Activated gamma-delta T cell treated with anti-CD3 and anti-CD28 coated beads, Interleukin-2, amount 50 U/mL, for 16 hours (primary cell): ENCODE data around the gene FAM222A.

Experiments
- DNase-seq: peaks from one replicate; pipeline ENCODE4 v3.0.0-alpha.2; 2020; ENCODE audit warnings: low read depth

Gene FAM222A

GRCh38 chr12:109738209-109738608 is 24.6 kb downstream of the FAM222A start:
- no peak for DNase-seq

GRCh38 chr12:109738878-109739665 is 25.4 kb downstream of the FAM222A start:
- DNase-seq, result no peak

- DNase-seq, result no peak
These were observed 26.4 kb downstream of the FAM222A start for GRCh38 chr12:109739747-109740693.

GRCh38 chr12:109740694-109741245 is 27.1 kb downstream of the FAM222A start:
- no peak for DNase-seq

- DNase-seq, result no peak
These were observed 27.8 kb downstream of the FAM222A start for GRCh38 chr12:109741286-109741969.

- no peak for DNase-seq
These were observed 28.5 kb downstream of the FAM222A start for GRCh38 chr12:109741970-109742703.

- no peak for DNase-seq
These were observed 29.7 kb downstream of the FAM222A start for GRCh38 chr12:109743076-109743910.

GRCh38 chr12:109744026-109744425 is 30.4 kb downstream of the FAM222A start:
- DNase-seq, result no peak

GRCh38 chr12:109744986-109745942 is 31.6 kb downstream of the FAM222A start:
- no peak for DNase-seq

- DNase-seq, result no peak
These were observed 38.8 kb downstream of the FAM222A start for GRCh38 chr12:109752117-109753053.

- DNase-seq, result no peak
These were observed 39.4 kb downstream of the FAM222A start for GRCh38 chr12:109753054-109753401.

- DNase-seq, result no peak
These were observed 40.3 kb downstream of the FAM222A start for GRCh38 chr12:109753959-109754358.

- DNase-seq, result no peak
These were observed 42.8 kb downstream of the FAM222A start for GRCh38 chr12:109756457-109756856.

- no peak for DNase-seq
These were observed 44.1 kb downstream of the FAM222A start for GRCh38 chr12:109757671-109758265.

GRCh38 chr12:109758426-109759420 is 45.1 kb downstream of the FAM222A start:
- no peak for DNase-seq

- no peak for DNase-seq
These were observed 46.0 kb downstream of the FAM222A start for GRCh38 chr12:109759595-109759994.
